HG03520 (cell line): ENCODE results near the gene SEMA5A.

Experiments
- ATAC-seq: cut with Tn5 transposase; IDR thresholded peaks from one replicate; pipeline ENCODE4 v1.9.1; 2021; ENCODE audit warnings: mild to moderate bottlenecking, moderate library complexity; ENCODE audit not compliant: unreplicated experiment

SEMA5A gene

GRCh38 chr5:9551567-9552537, 6.0 kb upstream of the SEMA5A start:
- no peak for ATAC-seq

- no peak for ATAC-seq
Measured at GRCh38 chr5:9549941-9550340, 4.1 kb upstream of the SEMA5A start.

DNA sequence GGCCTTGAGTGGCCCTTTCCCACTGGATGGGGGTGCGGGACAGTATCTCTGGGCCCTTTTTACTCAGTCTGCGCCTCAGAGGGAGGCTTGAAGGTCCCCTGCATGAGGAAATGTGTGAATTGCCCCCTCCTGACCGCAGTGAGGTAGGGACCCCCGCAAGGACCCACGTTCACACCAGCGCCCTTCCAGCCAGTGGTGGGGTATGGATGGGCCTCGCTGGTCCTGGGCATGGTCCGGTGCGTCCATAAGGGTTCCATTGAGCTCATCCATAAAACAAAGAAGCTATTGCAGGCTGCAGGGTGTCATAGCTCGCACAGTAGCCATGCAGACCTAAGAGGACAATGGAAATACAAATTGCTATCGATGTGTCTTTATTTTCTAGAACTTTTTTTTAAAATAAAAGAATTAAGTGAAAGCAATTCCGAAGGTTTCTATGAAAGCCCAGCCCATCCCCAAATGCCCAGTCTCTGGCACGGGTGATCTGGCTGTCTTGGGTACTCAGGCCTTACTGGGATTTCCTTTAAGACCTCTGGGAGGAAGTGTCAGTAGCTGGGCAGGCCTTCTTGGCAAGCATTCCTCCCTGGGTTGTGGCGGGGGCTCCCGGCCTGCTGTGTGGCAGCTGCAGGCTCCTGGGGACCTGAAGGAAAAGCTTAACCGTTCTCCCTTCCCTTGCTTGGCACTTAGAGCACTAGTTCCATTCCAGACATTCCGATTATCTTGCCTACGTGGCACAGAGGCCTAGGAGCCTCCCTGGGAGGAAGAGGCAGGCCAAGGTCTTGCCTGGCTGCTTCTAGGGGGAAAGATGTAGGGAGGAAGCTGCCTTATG, 1.5 kb upstream of the SEMA5A start:
- ATAC-seq = no peak

DNA sequence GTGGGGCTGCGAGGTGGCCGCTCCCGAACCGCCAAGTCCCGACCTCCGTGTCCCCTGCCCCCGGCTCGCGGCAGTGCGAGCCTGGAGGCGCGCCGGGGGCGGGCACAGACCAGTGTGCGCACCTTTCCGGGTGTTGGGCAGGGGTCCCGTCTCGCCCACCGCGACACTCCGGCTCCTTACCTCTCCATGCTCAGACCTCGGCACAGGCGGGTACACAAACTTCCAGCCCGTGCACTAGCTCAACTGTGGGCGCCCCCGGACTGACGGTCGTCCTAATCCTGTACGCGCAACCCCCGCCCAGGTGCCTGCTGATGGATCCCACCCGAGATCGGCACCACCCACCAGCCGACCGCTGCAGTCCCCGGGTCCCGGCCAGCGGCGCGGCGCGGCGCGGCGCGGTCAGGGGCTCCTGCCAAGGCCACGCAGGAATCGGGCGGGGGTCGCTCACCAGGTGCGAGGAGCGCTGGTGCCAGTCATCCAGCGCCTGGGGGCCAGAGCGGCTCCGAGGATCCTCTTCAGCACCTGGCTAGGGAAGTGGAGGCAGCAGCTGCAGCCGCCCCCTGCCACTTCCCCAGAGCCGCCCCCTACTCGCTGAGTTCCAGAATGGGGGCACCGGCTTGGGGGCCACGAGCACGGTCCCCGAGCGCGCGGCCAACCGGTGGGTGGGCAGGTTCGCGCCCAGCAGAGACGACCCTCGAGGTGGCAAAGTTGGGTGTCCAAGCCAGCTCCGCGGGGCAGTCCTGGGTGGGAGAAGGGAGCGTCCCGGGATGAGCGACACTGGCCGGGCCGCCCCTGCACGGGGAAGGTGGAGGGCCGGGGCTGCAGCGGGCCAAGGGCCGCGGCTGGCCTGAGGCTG, 511 bp downstream of the SEMA5A start:
- ATAC-seq = no peak

- peak; percentile 66 for ATAC-seq
Measured at GRCh38 chr5:9544502-9545135, 1.3 kb downstream of the SEMA5A start.

DNA sequence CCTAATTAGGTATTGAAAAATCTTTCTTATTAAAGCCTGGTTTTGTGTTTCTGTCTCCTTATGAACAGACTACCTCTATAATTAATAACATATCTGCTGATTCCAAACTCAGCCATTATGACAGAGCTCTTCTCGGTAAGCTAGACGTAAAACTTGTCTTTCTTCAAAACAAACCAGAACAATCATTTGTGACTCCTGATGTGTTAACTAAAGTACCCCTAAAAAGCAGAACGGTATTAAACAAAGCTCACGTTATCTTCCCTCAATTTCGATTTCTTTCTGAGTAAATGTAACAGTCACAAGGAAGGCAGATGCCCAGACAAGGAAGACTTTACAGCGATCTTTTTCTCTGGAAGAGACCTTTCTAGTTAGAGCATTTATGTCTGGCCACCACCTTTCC, 1.8 kb downstream of the SEMA5A start:
- ATAC-seq = no peak

DNA sequence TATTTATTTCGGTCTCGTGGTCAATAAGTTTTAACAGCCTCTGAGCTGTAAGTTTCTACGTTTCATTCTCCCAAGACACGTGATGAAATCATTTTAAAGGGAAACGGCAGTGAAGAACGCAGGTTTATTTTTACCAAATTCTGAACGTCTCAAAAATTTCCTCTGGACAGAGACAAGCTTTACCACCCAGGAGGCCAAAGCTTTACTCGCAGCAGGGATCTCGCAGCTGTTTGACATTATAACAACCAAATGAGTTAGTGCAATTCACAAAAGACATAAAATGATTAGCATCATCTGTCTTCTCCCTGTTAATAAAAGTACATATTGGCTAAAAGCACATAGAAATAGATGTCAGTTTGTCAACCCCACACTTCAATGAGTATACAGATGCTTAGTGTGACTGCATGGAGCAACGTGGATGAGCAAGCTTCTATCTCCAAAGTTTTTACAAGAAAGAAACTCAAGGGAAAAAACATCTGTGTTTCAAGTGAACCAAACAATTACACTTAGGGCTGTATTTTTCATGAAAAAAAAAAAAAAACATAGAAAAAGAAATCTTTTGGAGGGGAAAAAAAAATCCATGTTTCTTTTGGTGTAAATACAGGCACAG, 2.5 kb downstream of the SEMA5A start:
- no peak for ATAC-seq

DNA sequence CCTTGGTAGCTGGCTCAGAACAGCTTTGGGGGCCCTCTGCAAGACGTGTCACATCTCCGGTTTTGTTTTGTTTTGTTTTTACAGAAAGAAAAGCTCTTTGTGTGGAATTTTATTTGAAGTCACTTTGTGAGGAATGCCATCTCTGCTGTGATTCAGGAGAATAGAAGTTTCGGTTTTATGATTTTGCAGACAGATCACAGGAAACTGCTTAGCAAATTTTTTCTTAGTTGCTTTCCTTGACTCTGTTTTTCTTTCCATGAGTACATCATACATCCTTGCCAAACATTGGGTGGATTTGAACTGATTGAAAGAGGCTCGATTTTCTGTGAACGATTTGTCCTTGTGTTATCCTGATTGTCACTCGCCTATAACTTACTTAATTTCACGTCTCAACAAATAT, 5.1 kb downstream of the SEMA5A start:
- ATAC-seq = no peak

GRCh38 chr5:9538504-9538903, 7.4 kb downstream of the SEMA5A start:
- no peak for ATAC-seq

- no peak for ATAC-seq
Measured at GRCh38 chr5:9537223-9538141, 8.4 kb downstream of the SEMA5A start.

DNA sequence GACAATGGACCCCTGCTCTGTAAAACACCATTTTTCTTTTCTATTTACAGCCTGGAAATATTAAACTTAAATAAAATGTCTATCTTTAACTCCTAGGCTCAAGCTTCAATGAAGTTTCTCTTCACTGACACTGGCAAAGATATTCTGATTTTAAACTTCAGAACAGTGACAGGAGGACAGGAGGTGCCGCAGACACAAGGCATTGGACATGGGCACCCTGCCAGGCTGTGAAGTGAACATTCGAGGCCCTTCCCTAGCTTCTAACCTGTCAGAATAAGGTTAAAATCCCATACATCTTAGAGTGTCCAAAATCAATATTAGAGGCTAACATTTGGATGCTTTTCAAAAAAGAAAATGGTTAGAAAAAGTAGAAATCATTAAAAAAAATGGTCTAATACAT, 9.2 kb downstream of the SEMA5A start:
- no peak for ATAC-seq

GRCh38 chr5:9534881-9535517, 10.9 kb downstream of the SEMA5A start:
- ATAC-seq = no peak

- no peak for ATAC-seq
Measured at GRCh38 chr5:9533562-9534364, 12.1 kb downstream of the SEMA5A start.

- ATAC-seq = no peak
Measured at GRCh38 chr5:9533096-9533495, 12.8 kb downstream of the SEMA5A start.

DNA sequence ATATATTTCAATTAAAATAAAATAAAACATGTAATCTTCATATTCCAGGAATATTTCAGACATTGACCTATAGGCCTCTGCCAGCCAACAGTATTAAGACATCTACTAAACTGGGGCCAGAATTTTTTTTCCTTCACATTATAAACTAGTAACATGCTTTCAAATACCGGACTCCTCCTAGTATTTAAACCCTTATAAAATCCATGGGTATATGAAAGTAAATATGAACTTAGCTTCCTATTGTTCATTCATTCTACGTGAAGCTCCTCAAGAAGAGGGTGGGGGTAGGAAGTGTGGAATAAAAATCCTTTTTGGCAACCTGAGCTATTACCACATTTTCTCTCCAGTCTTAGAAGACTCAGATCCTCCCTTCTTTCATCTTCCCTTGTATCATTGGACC, 16.4 kb downstream of the SEMA5A start:
- no peak for ATAC-seq

DNA sequence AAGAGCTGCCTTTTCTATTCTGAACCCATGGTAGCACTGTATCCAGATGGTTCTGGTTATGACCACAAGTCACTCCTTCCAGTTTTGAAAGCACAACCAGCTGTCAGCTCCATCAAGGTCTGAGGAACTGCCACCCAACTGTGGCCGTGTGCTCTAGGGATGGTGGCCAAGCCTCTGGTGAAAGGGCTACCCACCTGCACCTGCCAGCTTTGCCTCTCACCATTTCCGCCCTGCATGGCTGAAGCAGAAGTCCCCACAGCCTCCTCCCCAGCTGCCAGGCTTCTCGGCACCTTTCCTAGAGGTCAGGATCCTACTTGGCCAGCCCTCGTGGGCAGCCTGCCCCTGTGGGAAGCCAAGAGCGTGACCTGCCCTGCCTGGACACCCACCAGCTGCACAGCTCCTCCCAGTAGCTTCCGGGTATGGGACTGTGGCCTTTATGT, 16.8 kb downstream of the SEMA5A start:
- no peak for ATAC-seq

GRCh38 chr5:9524941-9525340, 20.9 kb downstream of the SEMA5A start:
- no peak for ATAC-seq
